ENCODE results near the gene SWAP70. TPM values are rescaled to one million over a fixed set of nuclear protein-coding genes. Genes with fewer than 3 reads are reported as not detected.

Gene SWAP70
- total RNA-seq, 3 donors from 2014 or later (not counting 1 experiment from before 2014, with no cell fraction given), result 11.8 to 14.0 (median 11.9) TPM

GRCh38 chr11:9710223-9710622, 46.3 kb downstream of the SWAP70 start:
- Mint-ChIP-seq H3K9me3 (no peaks in the 10 kb centered on the region), H3K4me1 (no peaks in the 10 kb centered on the region), H3K27me3 (ENCODE audit: low read depth in 2 of 2) (no peaks in the 10 kb centered on the region), H3K27ac (no peak overlapping the region), H3K4me3 (no peak overlapping the region), H3K36me3 (no peaks in the 10 kb centered on the region)
- intact Hi-C loops (cut with micrococcal nuclease), result no loop called here
- TF ChIP-seq CTCF (IDR thresholded peaks at IDR 0.05), result no peak
- Histone ChIP-seq H3K4me3 (ENCODE audit: low read length) (no peak overlapping the region), H3K4me1 (ENCODE audit: control insufficient read depth, insufficient read depth, low read length) (no peaks in the 10 kb centered on the region), H3K27ac (ENCODE audit: low read length) (no peak overlapping the region), H3K9me3 (ENCODE audit: control insufficient read depth, insufficient read depth, low read length) (no peaks in the 10 kb centered on the region), H3K27me3 (ENCODE audit: control insufficient read depth, insufficient read depth, low read length) (no peaks in the 10 kb centered on the region), H3K36me3 (ENCODE audit: control insufficient read depth, insufficient read depth, low read length) (no peaks in the 10 kb centered on the region)
- DNase-seq (no peak), ATAC-seq (no peak)
- 99% methylated on average over 4 of the region's 4 CpGs for WGBS (ENCODE audit: insufficient coverage)

GRCh38 chr11:9710852-9711251, 47.0 kb downstream of the SWAP70 start:
- Mint-ChIP-seq H3K27ac (no peak overlapping the region), H3K4me3 (no peak overlapping the region), H3K9me3 (no peaks in the 10 kb centered on the region), H3K27me3 (ENCODE audit: low read depth in 2 of 2) (no peaks in the 10 kb centered on the region), H3K4me1 (no peaks in the 10 kb centered on the region), H3K36me3 (no peaks in the 10 kb centered on the region)
- intact Hi-C loops (cut with micrococcal nuclease), result no loop called here
- H3K4me1 ChIP-seq (ENCODE audit: control insufficient read depth, insufficient read depth, low read length), result no peaks in the 10 kb centered on the region
- no peaks in the 10 kb centered on the region for H3K27me3 ChIP-seq (ENCODE audit: control insufficient read depth, insufficient read depth, low read length)
- ATAC-seq (no peak), DNase-seq (no peak)
- no peak for TF ChIP-seq CTCF (IDR thresholded peaks at IDR 0.05)
- H3K36me3 ChIP-seq (ENCODE audit: control insufficient read depth, insufficient read depth, low read length), result no peaks in the 10 kb centered on the region
- WGBS (ENCODE audit: insufficient coverage), result 84% methylated on average over 1 of the region's 1 CpG
- H3K27ac ChIP-seq (ENCODE audit: low read length), result no peak overlapping the region
- H3K9me3 ChIP-seq (ENCODE audit: control insufficient read depth, insufficient read depth, low read length), result no peaks in the 10 kb centered on the region
- H3K4me3 ChIP-seq (ENCODE audit: low read length), result no peak overlapping the region

- Histone ChIP-seq H3K4me3 (ENCODE audit: low read length) (no peak overlapping the region), H3K4me1 (ENCODE audit: control insufficient read depth, insufficient read depth, low read length) (no peaks in the 10 kb centered on the region), H3K9me3 (ENCODE audit: control insufficient read depth, insufficient read depth, low read length) (no peaks in the 10 kb centered on the region), H3K27ac (ENCODE audit: low read length) (no peak overlapping the region), H3K27me3 (ENCODE audit: control insufficient read depth, insufficient read depth, low read length) (no peaks in the 10 kb centered on the region), H3K36me3 (ENCODE audit: control insufficient read depth, insufficient read depth, low read length) (no peaks in the 10 kb centered on the region)
- no peak for ATAC-seq
- Mint-ChIP-seq H3K36me3 (no peaks in the 10 kb centered on the region), H3K4me3 (no peak overlapping the region), H3K9me3 (no peaks in the 10 kb centered on the region), H3K4me1 (peaks cover 3 to 4% of the 10 kb centered on the region in 2 donors), H3K27me3 (ENCODE audit: low read depth in 2 of 2) (no peaks in the 10 kb centered on the region), H3K27ac (no peak overlapping the region)
- TF ChIP-seq CTCF (IDR thresholded peaks at IDR 0.05), result no peak
- intact Hi-C loops (cut with micrococcal nuclease), result no loop called here
- DNase-seq, result no peak
- 79% methylated on average over 7 of the region's 7 CpGs for WGBS (ENCODE audit: insufficient coverage)
These were observed 47.8 kb downstream of the SWAP70 start for GRCh38 chr11:9711454-9712307.

All from natural killer cell (primary cell).